GM21447 (cell line): ENCODE results near the gene AGAP5.
A peak's percentile ranks its signal among the peaks of the same experiment; 100 is the strongest.
"Not testable (repeated sequence)": the region's sequence is repeated elsewhere in the genome, so short reads cannot be mapped to it uniquely, and the experiment has no call there.

Experiments
- ATAC-seq: cut with Tn5 transposase; IDR thresholded peaks from one replicate; pipeline ENCODE4 v1.9.1; 2021; ENCODE audit not compliant: unreplicated experiment

The AGAP5 gene

DNA sequence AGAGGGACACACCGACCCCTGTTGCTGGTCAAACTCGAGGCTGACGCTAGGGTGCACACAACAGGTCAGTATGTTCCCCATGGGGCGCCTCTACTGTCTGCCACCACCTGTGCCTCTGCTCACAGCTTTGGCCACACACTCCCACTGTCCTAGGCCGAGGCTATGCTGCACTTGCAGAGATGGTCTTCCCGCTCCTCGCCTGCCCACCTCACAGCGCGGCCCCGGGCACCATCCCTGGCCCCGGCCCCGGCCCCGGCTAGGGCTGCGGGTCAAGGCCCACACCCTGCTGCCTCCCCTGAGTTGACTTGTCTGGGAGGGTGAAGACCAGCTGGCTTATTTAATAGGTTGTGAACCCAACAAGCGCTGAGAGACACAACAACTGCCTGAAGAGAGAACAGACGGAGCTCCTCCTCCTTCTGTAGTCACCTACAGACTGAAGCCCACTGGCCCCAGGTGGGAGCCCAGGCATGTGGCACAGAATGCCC lies at the start of gene AGAP5:
AGAP5 (minus strand) TSS at position 435 of the 485 bp plus-strand sequence; CDS start at position 81, 354 bp downstream.
- ATAC-seq, result not testable (repeated sequence)

DNA sequence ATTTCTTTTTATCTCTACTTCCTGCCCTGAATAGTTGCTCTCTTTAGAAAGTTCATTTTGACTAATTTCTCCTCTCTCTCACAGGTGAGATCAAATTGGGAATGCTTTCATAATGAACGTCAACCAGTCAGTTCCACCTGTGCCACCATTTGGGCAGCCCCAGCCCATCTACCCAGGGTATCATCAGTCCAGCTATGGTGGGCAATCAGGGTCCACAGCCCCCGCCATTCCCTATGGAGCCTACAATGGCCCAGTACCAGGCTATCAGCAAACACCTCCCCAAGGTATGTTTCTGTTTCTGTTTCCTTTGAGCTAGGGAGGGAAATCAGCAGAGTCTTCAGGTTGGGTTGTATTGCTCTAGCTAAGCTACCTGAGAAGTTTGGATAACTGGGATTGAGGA lies 48.8 kb upstream of the AGAP5 start:
- ATAC-seq, result no peak

DNA sequence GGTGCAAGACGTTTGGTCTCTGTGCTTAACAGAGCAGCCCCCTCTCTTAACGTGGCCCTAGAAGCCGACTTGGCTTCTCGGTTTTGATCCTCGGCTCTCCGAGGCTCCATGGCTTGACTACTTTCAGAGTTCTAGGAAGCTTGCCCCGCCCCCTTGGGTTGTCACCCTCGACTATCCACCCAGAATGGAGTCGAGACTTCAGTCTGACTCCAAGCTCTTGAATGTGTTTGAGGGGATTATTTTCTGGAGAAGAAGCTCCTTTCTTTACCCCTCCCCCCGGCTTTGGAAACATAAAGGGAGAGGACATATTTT lies 46.7 kb upstream of the AGAP5 start:
- peak; percentile 26 for ATAC-seq

DNA sequence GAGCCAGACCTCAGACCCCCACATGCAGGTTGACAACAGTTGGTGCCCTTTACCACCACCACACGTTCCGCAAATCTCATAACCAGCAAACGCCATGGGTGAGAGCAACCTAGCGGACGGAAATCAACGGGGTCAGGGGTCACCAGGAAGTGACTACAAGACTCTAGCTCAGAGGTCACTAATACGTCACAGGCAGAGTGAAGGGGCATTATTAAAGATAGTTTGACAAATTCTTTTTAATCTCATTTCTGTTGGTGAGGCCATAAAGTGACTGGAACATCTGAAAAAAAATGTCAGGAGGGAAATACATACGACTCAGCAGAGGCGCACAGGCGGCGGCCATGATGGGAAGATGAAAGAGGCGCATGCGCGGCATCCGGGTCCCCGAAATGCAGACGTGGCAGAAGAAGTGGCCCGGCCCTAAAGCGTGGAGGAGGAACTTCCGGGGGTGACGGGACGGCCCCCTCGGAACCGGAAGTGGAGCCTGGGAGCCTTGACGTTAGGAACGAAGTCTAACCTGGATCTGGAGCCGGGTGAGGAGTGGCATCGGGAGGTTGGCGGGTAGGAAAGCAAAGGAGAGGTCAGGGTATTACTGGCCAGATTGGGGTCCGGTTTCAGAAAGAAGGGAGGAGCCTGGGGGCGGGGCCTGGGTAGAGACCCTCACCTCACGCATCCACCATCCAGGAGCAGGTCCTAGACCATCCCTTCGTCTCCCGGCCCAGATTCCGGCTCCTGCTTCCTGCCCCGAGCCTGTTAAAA lies 46.2 kb upstream of the AGAP5 start, which contains the start of gene SEC24C:
SEC24C (plus strand) TSS at position 468 of the 759 bp plus-strand sequence. CDS start 2,461 bp downstream, outside the sequence.
- peak; percentile 84 for ATAC-seq

DNA sequence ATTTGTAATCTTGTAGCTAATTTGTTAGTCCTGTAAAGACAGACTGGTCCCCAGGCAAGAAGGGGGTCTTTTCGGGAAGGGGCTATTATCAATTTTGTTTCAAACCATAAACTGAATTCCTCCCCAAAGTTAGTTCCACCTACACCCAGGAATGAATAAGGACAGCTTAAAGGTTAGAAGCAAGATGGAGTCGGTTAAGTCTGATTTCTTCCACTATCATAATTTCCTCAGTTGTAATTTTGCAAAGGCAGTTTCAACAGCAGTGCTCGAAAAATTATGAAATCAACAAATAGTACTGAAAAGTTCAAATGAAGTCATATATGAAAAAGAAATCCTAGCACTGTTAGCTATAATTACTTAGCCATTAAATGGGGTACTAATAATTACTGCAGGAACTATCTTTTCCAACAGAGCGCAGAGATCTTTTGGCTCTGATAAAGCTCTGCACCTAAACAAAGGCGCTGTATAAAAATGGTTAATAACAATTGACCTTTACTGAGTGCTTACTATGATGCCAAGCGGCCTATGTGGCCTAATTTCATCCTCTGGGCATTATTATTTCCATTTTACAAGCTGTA lies 45.5 kb upstream of the AGAP5 start:
- ATAC-seq, result no peak

DNA sequence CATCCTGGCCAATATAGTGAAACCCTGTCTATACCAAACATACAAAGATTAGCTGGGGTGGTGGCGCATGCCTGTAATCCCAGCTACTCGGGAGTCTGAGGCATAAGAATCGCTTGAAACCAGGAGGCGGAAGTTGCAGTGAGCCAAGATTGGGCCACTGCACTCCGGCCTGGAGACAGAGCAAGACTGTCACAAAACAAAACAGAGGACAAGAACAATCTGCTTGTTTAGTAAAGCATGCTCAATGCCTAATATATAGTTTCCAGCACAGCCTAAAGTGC lies 44.5 kb upstream of the AGAP5 start:
- no peak for ATAC-seq

DNA sequence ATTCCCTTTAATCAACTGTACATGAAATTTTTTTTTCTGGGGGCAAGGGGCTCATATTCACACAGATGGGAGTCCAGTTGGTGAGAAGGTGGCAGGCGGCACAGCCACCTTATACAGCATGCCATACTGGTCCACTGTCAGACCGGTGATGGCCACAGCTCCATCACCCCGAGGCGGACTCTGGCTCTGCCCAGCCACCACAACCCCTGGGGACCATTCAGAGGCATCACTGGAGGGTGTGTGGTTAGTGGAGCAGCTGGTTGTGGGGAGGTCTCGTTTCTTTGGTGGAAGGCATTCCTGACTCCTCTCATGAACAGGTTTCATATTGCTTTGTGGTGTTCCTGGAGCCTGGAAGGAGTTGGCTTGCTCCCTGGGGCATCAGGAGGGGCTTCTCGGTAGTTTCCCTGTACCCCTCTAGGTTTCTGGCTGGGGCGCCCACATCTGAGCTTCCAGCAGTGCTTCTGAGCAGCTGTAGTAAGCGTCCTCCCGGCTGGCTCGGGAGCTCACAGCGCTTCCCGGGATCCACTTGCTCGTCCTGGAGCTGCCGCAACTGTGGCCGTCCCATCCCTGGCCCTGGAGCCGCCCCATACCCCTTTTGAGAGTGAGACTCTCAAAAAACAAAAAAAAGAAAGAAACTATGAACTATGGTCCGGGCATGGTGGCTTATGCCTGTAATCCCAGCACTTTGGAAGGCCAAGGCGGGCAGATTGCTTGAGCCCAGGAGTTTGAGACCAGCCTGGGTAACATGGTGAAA lies 42.8 kb upstream of the AGAP5 start:
- not testable (repeated sequence) for ATAC-seq

DNA sequence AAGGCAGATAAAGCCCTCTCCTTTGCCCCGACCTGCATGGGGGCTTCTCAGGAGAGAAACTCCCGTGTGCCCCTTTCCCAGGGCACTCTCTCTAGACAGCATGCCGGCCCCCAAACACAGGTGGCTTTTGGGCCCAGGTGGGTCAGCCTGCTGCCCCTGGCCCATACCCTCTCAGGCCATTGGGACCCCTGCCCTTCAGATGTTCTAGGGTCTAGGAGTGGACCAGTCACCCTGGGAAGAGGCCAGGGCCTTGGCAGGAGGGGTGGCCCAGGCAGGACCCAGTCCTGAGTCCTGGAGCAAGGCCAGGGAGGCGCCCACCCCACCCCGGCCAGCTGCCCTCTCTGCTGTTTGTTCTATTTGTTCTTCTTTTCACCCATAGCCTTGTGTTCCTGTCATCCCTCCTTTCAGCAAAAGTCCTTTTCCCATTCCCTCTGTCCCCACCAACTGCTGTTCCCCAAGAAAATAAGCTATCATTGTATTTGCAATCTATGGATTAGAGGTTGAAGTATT lies 36.9 kb upstream of the AGAP5 start:
- no peak for ATAC-seq

DNA sequence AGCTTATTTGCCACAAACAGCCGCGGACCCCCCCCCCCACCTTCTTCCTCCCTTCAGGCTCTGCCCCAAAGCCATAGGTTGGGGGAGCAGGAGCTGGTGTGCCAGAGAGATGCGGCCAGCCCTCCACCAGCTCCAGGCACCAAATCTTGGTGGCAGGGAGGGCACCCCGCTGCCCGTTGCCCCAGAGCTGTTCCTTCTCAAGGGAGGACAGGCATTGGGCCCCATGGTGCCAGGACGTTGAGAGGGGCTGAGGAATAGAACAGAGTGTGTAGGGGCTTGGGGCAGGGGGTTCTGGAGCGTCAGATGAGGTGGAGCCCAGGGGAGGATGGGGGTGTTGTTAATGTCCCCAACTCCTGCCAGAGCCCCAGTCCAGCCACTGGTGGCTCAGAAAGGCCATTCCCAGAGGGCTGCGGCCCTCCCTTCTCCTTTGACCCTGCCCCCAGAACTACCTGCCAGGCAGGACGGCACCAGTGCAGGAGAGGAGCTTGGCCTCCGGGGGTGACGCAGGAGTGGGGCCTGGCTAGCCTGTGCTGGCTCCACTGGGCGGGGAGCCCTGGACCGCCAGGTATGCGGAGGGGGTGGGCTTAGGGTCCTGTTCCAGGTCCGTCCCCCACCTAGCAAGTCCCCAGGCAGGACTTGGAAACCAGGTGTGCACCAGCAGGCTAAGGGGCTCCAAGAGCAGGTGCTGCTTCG lies 36.3 kb upstream of the AGAP5 start:
- ATAC-seq, result no peak

DNA sequence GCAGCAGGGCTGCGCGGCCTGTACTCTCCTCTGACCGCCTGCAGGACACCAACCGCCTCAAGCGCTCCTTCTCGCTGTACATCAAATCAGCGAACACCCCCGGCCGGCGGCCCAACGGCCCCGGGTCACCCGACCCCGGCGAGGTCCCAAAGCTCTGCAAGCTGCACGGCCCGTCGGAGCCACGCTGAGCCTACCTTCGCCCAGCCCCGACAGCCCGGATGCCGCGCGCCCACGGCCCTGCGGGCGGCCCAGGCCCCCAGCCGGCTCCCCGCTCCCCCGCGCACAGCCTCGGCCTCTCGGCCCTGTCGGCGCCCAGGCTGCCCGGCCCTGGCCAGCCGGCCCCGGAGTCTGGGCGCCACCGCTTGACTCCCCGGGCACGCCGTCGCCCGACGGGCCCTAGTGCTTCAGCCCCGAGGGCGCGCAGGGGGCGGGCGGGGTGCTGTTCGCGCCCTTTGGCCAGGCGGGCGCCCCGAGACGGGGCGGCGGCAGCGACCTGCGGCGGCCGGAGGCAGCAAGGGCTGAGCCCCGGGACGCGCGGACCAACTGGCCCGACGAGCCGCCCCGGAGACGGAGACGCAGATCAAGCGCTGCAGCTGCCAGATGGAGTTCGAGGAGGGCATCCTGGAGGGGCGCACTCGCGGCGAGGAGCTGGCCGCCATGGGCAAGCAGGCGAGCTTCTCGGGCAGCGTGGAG lies 35.2 kb upstream of the AGAP5 start:
- ATAC-seq, result no peak

DNA sequence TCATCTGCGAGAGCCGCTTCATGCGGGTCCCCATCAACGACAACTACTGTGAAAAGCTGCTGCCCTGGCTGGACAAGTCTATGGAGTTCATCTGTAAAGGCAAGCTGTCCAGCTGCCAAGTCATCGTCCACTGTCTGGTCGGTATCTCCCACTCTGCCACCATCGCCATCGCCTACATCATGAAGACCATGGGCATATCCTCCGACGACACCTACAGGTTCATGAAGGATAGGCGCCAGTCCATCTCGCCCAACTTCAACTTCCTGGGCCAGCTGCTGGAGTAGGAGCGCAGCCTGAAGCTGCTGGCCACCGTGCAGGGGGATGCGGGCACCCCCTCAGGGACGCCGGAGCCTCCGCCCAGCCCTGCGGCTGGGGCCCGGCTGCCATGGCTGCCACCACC lies 34.5 kb upstream of the AGAP5 start:
- ATAC-seq, result no peak

DNA sequence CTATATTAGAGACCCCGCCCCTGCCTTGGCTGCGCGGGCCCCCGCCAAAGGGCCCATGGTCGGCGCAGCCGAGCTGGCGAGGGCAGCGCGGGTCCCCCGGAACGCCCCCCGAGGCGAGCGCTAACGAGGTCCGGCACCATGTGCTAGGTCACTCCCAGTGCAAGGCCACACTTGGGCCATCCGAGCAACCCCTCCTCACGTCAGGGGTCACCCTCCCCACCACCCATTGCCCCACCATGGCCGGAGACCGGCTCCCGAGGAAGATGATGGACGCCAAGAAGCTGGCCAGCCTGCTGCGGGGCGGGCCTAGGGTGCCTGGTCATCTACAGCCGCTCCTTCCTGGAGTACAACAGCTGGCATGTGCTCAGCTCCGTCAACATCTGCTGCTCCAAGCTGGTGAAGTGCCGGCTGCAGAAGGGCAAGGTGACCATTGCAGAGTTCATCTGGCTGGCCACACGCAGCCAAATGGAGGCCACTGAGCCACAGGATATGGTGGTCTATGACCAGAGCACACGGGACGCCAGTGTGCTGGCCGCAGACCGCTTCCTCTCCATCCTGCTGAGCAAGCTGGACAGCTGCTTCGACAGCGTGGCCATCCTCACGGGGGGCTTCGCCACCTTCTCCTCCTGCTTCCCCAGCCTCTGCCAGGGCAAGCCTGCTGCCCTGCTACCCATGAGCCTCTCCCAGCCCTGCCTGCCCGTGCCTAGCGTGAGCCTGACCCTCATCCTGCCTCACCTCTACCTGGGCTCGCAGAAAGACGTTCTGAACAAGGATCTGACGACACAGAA lies 33.9 kb upstream of the AGAP5 start:
- ATAC-seq, result no peak

DNA sequence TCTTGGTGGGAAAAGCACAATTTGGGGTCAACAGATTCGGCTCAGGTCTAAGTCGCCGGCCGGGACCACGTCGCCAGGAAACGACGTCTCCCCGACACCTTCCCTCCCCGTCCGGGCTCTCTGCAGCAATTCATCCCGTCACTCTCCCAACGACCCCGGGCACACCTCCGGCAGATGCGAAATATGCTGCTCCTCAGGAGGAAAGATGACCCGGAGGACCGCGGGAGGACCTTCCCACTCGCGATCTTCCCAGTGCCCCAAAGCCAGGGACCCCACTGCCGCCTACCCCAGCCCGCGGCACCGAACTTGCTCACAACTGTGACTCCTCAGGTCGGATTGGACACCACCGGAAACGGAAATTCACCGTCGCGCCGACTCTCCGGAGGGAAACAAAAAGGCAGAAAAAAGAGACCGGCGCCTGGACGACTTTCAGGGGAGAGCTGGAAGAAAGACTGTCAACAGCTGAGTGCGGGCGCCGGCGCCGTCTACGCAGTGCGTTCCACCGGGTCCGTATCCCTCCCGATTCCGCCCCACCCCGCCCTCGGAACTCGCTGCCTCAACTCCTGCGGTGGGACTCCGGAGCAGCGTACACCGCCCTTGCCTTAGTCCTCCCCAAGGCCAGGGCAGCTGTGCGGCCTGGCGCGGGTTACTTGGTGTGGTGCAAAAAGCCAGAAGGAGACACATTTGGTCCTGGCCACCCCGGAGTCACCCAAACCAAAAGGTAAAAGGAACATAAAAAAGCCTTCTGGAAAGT lies 32.4 kb upstream of the AGAP5 start:
- ATAC-seq, result peak; percentile 82

DNA sequence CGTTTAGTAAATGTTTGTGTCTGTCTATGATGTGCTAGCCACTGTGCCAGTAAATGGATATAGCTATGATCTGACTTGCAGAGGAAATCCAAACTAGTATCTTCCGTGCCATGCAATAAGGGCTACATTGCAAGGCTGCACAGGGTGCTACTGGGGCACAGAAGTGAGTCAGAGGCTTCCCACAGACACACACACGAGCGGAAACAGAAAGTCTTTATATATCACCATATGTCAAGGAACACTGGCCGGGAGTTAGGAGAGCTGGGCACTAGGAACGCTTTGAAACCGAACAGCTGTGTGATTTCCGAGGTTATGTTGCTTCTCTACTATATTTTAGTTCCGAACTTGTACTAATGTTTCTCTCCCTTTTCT lies 31.9 kb upstream of the AGAP5 start:
- ATAC-seq, result not testable (repeated sequence)

DNA sequence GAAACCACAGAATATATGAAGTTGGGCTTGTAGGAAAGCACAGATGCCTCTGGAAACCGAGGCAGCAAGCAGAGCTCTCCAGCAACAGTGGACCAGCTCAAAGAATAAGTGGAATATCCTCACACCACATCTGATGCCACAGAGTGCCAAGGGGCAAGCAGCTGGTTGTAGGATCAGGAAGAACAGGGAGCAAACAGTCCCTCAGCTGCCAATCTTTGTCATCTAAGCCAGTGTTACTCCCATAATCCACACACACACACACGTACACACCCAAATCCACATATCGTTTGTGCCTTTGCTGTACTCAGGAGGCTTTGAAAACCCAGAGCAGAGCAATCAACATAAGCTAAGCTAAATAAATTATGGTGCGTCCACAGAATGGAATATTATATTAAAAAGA lies 25.6 kb upstream of the AGAP5 start:
- ATAC-seq, result no peak

DNA sequence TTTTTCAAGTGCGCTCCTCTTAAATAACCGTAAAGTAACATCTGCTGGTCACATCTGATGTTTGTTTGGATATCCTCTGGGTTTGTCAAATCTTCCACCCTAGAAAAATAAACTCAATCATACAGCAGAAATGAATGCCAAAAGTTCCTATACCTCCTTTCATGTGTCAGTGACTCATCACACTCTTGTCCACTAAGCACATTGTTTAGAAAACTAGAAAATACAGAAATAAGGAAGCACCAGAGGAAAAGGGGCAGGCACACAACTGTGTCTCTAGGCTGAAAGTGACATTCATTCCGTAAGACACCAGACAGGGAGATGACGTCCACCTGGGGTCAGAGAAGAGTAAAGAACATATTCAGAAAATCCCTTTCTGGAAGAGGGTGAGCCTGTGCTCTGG lies 22.7 kb upstream of the AGAP5 start:
- not testable (repeated sequence) for ATAC-seq

DNA sequence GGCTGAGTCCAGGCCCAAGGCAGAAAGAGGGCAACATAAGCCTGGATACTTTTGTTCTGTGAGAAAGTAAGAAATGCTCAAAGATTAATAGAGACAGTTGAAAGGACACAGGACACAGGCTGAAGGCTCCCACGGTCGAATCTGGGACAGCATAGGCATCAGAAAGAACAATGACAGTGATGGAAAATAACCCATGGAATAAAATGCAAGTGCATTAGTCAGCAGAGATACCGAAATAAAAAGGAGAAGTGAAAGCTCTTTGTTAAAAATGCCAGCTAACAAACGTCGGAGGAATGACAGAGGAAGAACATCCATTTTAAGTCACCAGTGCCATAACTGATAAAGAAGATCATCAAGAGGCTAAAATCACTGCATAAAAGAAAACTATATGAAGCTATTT lies 19.6 kb upstream of the AGAP5 start:
- no peak for ATAC-seq

DNA sequence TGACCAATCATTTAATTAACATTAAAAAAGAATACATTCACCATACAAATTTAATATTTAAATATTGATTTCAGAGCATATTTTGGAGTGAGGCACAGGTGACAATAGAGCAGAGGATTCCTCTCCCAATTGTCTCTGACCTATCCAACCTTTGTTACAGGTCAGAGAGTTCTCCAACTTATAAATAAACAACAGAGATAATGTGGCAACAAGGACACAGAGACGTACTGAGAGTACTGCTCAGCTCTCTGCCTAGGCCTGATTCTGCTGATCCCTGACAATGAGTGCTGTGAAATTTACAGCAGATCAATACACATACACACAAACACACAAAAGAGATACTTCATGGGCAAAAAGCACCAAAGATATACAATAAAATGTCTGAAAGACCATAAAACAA lies 18.3 kb upstream of the AGAP5 start:
- no peak for ATAC-seq
